H1 (cell line): ENCODE measurements around the gene USP43. TPM values are rescaled to one million over a fixed set of nuclear protein-coding genes. Genes with fewer than 3 reads are reported as not detected.

Source experiments
- CTBP2 ChIP-seq: IDR thresholded peaks from 2 replicates; pipeline ENCODE4 v1.7.0; 2011; ENCODE audit warnings: borderline replicate concordance, mild to moderate bottlenecking, moderate library complexity, mixed read lengths, low read length; ENCODE audit not compliant: insufficient read depth, insufficient read length
- EGR1 ChIP-seq: IDR thresholded peaks from 2 replicates; pipeline ENCODE4 v1.6.1; 2011; ENCODE audit warnings: low read depth, low read length, borderline replicate concordance
- GABPA ChIP-seq: IDR thresholded peaks from 2 replicates; pipeline ENCODE4 v1.6.1; 2011; ENCODE audit warnings: mild to moderate bottlenecking, low read length, moderate library complexity, borderline replicate concordance; ENCODE audit not compliant: insufficient read depth
- SRF ChIP-seq: IDR thresholded peaks from 2 replicates; pipeline ENCODE4 v1.6.1; 2011; ENCODE audit warnings: mild to moderate bottlenecking, low read depth, low read length, moderate library complexity
- polyA plus RNA-seq, 7 experiments: library from polyadenylated mRNA; depleted of rRNA in 3 of 7; stranded (reverse) in 5 of 7; unstranded in 2 of 7; fragments of >200 nt in 5 of 7; fragments of 200-250 nt in 2 of 7; gene quantifications; 1 replicate in 5 of 7; 2 replicates in 1 of 7; 4 replicates in 1 of 7; pipeline versions ENCODE4 v1.2.1 to v1.2.3, GENCODE V29; 2011 to 2013; ENCODE audit warnings: missing spikeins in 2 of 7, mixed read lengths in 2 of 7
- total RNA-seq: library from RNA; stranded (reverse); fragmentation: NEBNext Ultra II Directional; extraction: Animal tissue kit (Norgen Biotek cat#: 25700); gene quantifications from 2 replicates; pipeline ENCODE4 v1.2.1, GENCODE V29; 2021

Gene USP43
- total and polyA plus RNA-seq, 2 of the 8 experiments (the other 6 are each of a cell fraction or from before 2014, with no cell fraction given), result 3.0 to 7.2 TPM

- TF ChIP-seq SRF, result no peak
- TF ChIP-seq EGR1, result no peak
- TF ChIP-seq CTBP2, result no peak
- no peak for TF ChIP-seq GABPA
Observed at GRCh38 chr17:9676084-9676483, 30.8 kb downstream of the USP43 start (continued).
